NCI-H1436 (cell line): Measurements from ENCODE around the gene CXCL10.

Experiments used
- DNase-seq: peaks from one replicate; lab custom pipeline; 2025; lab: John Stamatoyannopoulos, UW

The CXCL10 gene

GRCh38 chr4:75992462-75992861 is 30.8 kb downstream of the CXCL10 start:
- DNase-seq: no peak

DNA sequence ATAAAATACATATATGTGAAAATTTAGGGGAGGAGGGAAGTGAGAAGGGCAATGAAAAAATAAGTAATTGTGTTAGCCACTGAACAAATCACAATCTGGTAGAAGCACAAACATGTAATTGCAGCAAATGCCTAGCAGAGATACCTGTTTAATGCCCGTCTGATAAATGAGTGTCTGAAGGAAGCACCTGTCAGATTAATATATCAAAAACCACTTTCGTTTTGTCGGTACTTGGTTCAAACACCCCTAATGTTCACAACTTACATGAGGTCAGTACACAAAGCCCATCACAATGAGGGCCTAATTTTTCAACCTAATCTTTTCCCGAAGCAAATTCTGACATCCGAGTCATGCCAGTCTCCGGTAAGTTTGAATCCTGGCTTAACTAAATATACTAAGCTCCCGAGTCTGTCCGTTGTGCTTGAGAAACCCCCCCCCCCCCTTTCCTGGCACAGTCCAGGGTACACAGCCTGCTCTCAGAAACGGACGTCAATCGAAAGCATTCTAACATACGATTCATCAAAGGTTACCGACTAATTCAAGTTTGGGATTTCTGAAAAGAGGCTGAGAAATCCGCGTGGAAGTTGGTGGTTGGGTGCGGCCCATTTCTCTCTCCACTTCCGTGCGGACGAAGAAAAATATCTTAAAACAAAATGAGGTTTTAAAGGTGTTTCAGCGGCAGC is 33.3 kb downstream of the CXCL10 start:
- DNase-seq: no peak

GRCh38 chr4:75985116-75985515 is 38.2 kb downstream of the CXCL10 start:
- no peak for DNase-seq

- no peak for DNase-seq
Measured at GRCh38 chr4:75980576-75980975, 42.7 kb downstream of the CXCL10 start.

- no peak for DNase-seq
Measured at GRCh38 chr4:75976177-75976576, 47.1 kb downstream of the CXCL10 start.

DNA sequence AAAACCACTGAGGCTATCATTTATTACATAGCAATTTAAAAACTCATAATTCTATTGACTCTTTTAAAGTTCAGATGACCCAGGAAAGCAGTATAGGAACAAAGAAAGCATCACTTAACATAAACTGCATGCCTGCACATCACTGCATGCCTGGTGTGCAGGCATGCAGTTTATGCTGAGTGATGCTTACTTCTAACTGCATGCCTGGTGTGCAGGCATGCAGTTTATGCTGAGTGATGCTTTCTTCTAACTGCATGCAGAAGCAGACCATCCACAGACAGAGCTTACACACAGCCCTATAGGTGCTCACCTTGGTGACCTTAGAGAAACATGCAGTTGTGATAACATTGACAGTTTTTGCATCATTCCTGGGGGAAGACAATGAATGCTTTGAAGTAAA is 49.5 kb downstream of the CXCL10 start:
- DNase-seq: no peak
